Vagina (tissue), 2 donors: ENCODE data around the gene NELFB. TPM values are rescaled to one million over a fixed set of nuclear protein-coding genes. Genes with fewer than 3 reads are reported as not detected.

Experiments
- DNase-seq, 2 donors: peaks; one replicate each; pipeline ENCODE4 v3.0.0-alpha.2; 2017; ENCODE audit errors: extremely low spot score in 2 of 2
- H3K27ac ChIP-seq: fragments of 200-600 bp; sonication (generic); one replicate; pipeline ENCODE4 v1.5.1; 2019
- H3K27me3 ChIP-seq: fragments of 200-600 bp; sonication (generic); one replicate; pipeline ENCODE4 v1.5.1; 2019
- H3K36me3 ChIP-seq, 2 donors: fragments of 200-600 bp; sonication (generic); one replicate each; pipeline ENCODE4 v1.5.1; 2017 to 2019
- H3K4me1 ChIP-seq: fragments of 200-600 bp; sonication (generic); one replicate; pipeline ENCODE4 v1.5.1; 2019
- H3K4me3 ChIP-seq, 2 donors: fragments of 200-600 bp; sonication (generic); 1 replicate in 1 of 2; 2 replicates in 1 of 2; pipeline ENCODE4 v1.5.1; 2016 to 2019
- H3K9me3 ChIP-seq: fragments of 200-600 bp; sonication (generic); one replicate; pipeline ENCODE4 v1.5.1; 2019
- POLR2A ChIP-seq, 2 donors: fragments of 450-650 bp; IDR thresholded peaks; one replicate each; pipeline ENCODE4 v1.6.1; 2017; ENCODE audit warnings: antibody characterized with exemption in 2 of 2, mild to moderate bottlenecking in 2 of 2, moderate library complexity in 2 of 2
- POLR2AphosphoS5 ChIP-seq, 2 donors: sonication (generic); formaldehyde crosslinking; IDR thresholded peaks; one replicate each; pipeline ENCODE4 v1.9.0; 2017; ENCODE audit warnings: antibody characterized with exemption in 2 of 2, mild to moderate bottlenecking in 2 of 2, low read depth in 1 of 2; ENCODE audit not compliant: insufficient read depth in 1 of 2
- intact Hi-C: fragments of 100-400 bp; cut with DNase I; formaldehyde crosslinking; loops from one replicate; pipeline ENCODE4 v1.15.1; 2023
- total RNA-seq: library from RNA; depleted of rRNA; stranded (reverse); fragments of >200 nt; gene quantifications from one replicate; pipeline ENCODE4 v1.2.3, GENCODE V29; 2016
- TF ChIP-seq, protein P1 (sequence below), 3 experiments: fragments of 450-650 bp in 2 of 3; fragments of 200-600 bp in 1 of 3; sonication (generic) in 1 of 3; IDR thresholded peaks; one replicate each; pipeline ENCODE4 v1.5.1; 2017 to 2019; ENCODE audit warnings: antibody characterized with exemption in 3 of 3, mild to moderate bottlenecking in 2 of 3, moderate library complexity in 2 of 3

Gene NELFB
- total RNA-seq, 1 donor from 2014 or later, result 44.0 TPM

DNA sequence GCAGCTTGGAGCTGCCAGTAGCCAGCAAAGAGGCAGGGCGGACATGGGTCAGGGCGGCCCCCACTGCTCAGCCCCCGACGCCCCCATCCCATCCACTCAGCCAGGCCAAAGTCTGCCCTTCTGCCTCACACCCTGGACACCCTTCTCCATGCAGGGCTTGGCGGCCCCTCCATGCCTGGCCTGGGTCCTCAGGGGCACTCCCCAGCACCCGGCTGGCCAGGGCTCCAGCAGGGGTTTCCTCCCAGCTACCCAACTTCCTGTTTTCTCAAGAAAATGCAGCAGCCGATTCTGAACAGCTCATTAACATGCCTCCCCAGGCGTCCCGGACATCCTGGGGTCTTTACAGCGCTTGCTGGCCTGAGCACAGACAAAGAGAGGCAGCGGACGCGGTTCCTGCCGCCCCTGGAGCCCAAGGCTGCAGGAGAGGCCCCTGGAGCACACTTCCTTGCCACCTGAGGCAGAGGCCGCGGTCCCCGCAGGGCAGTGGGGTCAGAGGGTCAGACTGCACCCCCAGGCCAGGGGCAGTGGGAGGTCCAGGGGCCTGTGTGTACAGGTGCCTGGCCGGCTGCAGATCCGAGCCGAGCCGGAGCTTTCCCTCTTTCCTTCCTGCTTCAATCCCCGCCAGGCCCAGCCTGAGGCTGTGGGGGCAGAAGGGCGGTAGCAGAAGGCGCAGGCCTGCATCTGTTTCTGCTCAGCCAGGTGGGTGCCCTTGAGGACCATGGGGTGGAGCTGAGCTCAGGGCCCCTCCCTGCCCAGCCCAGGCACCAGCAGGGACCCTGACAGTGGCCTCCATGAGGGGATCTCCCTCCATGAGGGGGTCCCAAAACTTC is 65.6 kb downstream of the NELFB start:
- Histone ChIP-seq H3K27me3 (no peaks in the 10 kb centered on the region), H3K27ac (no peak overlapping the region), H3K36me3 (no peaks in the 10 kb centered on the region), H3K4me1 (peaks cover 8% of the 10 kb centered on the region), H3K9me3 (no peaks in the 10 kb centered on the region), H3K4me3 (no peak overlapping the region)
- intact Hi-C loops, result no loop called here
- DNase-seq, result no peak
- TF ChIP-seq POLR2A (IDR thresholded peaks at IDR 0.05), result no peak
- TF ChIP-seq, protein P1, sequence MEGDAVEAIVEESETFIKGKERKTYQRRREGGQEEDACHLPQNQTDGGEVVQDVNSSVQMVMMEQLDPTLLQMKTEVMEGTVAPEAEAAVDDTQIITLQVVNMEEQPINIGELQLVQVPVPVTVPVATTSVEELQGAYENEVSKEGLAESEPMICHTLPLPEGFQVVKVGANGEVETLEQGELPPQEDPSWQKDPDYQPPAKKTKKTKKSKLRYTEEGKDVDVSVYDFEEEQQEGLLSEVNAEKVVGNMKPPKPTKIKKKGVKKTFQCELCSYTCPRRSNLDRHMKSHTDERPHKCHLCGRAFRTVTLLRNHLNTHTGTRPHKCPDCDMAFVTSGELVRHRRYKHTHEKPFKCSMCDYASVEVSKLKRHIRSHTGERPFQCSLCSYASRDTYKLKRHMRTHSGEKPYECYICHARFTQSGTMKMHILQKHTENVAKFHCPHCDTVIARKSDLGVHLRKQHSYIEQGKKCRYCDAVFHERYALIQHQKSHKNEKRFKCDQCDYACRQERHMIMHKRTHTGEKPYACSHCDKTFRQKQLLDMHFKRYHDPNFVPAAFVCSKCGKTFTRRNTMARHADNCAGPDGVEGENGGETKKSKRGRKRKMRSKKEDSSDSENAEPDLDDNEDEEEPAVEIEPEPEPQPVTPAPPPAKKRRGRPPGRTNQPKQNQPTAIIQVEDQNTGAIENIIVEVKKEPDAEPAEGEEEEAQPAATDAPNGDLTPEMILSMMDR (IDR thresholded peaks at IDR 0.05), result no peak
- TF ChIP-seq POLR2AphosphoS5 (IDR thresholded peaks at IDR 0.05; ENCODE audit: insufficient read depth in 1 of 2, low read depth in 1 of 2), result no peak

DNA sequence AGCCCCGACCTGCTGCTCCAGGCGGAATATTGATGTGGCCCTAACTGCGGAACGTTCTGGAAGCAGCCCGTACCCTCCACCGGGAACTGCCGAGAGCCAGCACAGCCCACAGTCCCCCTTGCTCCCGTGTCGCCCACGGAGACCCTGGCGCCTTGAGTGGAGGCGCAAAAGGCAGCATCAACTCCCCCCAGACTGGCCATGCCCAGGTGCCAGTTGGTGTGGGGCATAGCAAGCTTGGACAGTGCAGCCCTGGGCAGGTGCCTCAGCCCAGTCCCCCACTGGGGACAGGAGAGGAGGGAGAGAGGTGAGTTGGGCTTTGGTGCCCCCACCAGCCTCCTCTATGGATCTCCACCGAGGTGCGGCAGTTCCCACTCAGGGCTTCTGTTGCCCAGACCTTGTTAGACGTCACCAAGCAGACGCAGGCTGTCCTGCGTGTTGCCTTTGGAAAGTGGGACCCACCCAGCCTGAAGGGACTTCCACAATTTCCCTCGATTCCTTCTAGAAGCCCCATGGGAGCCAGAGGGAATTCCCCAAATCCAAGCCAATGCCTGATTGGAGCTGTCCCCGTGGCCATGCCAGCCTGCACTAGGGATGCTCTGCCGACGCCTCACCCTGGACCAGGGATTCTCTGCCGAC is 66.7 kb downstream of the NELFB start:
- no peaks in the 10 kb centered on the region for H3K27me3 ChIP-seq
- TF ChIP-seq, protein P1 (IDR thresholded peaks at IDR 0.05), result no peak
- TF ChIP-seq POLR2A (IDR thresholded peaks at IDR 0.05) (no peak), POLR2AphosphoS5 (IDR thresholded peaks at IDR 0.05; ENCODE audit: insufficient read depth in 1 of 2, low read depth in 1 of 2) (no peak)
- no peak overlapping the region for H3K27ac ChIP-seq
- no peaks in the 10 kb centered on the region for H3K9me3 ChIP-seq
- no peaks in the 10 kb centered on the region for H3K36me3 ChIP-seq
- intact Hi-C loops, result no loop called here
- no peaks in the 10 kb centered on the region for H3K4me1 ChIP-seq
- DNase-seq, result no peak
- no peak overlapping the region for H3K4me3 ChIP-seq

Other genes with a start within 250 kb of the NELFB start
- 44.0 TPM for gene ABCA2, start 227.1 kb upstream of the NELFB start, total RNA-seq
- not detected for gene FUT7, start 223.2 kb upstream of the NELFB start, total RNA-seq
- 67.5 TPM for gene NPDC1, start 209.2 kb upstream of the NELFB start, total RNA-seq
- 4.9 TPM for gene ENTPD2, start 201.3 kb upstream of the NELFB start, total RNA-seq
- gene SAPCD2, start 184.8 kb upstream of the NELFB start, total RNA-seq, result 2.7 TPM
- 13.3 TPM for gene UAP1L1, start 177.8 kb upstream of the NELFB start, total RNA-seq
- 34.1 TPM for gene MAN1B1, start 168.3 kb upstream of the NELFB start, total RNA-seq
- gene DPP7, start 140.6 kb upstream of the NELFB start, total RNA-seq, result 152 TPM
- gene GRIN1, start 116.2 kb upstream of the NELFB start, total RNA-seq, result 0.74 TPM
- not detected for gene LRRC26, start 85.3 kb upstream of the NELFB start, total RNA-seq
- not detected for gene TMEM210, start 83.3 kb upstream of the NELFB start, total RNA-seq
- gene ANAPC2, start 66.8 kb upstream of the NELFB start, total RNA-seq, result 30.0 TPM
- gene SSNA1, start 66.7 kb upstream of the NELFB start, total RNA-seq, result 49.8 TPM
- gene TPRN, start 54.6 kb upstream of the NELFB start, total RNA-seq, result 6.9 TPM
- gene TMEM203, start 49.7 kb upstream of the NELFB start, total RNA-seq, result 24.6 TPM
- 12.0 TPM for gene NDOR1, start 49.6 kb upstream of the NELFB start, total RNA-seq
- gene RNF208, start 33.1 kb upstream of the NELFB start, total RNA-seq, result 0.98 TPM
- gene CYSRT1, start 30.2 kb upstream of the NELFB start, total RNA-seq, result 24.3 TPM
- gene RNF224, start 27.8 kb upstream of the NELFB start, total RNA-seq, result 0.74 TPM
- gene SLC34A3, start 24.4 kb upstream of the NELFB start, total RNA-seq, result not detected
- gene TUBB4B, start 14.0 kb upstream of the NELFB start, total RNA-seq, result 312 TPM
- not detected for gene STPG3, start 4.0 kb upstream of the NELFB start, total RNA-seq
- gene TOR4A, start 22.4 kb downstream of the NELFB start, total RNA-seq, result 13.0 TPM
- 29.5 TPM for gene NRARP, start 46.9 kb downstream of the NELFB start, total RNA-seq
- gene EXD3, start 167.8 kb downstream of the NELFB start, total RNA-seq, result 35.6 TPM
- 2.9 TPM for gene NOXA1, start 168.1 kb downstream of the NELFB start, total RNA-seq
- not detected for gene ENTPD8, start 186.0 kb downstream of the NELFB start, total RNA-seq
- gene NSMF, start 204.0 kb downstream of the NELFB start, total RNA-seq, result 35.1 TPM